Measurements from ENCODE around the gene CLEC2A.

CLEC2A gene

GRCh38 chr12:9872742-9873141, 59.4 kb downstream of the CLEC2A start:
- DNase-seq (ENCODE audit: low read depth) = no peak
- TF ChIP-seq, protein P1, sequence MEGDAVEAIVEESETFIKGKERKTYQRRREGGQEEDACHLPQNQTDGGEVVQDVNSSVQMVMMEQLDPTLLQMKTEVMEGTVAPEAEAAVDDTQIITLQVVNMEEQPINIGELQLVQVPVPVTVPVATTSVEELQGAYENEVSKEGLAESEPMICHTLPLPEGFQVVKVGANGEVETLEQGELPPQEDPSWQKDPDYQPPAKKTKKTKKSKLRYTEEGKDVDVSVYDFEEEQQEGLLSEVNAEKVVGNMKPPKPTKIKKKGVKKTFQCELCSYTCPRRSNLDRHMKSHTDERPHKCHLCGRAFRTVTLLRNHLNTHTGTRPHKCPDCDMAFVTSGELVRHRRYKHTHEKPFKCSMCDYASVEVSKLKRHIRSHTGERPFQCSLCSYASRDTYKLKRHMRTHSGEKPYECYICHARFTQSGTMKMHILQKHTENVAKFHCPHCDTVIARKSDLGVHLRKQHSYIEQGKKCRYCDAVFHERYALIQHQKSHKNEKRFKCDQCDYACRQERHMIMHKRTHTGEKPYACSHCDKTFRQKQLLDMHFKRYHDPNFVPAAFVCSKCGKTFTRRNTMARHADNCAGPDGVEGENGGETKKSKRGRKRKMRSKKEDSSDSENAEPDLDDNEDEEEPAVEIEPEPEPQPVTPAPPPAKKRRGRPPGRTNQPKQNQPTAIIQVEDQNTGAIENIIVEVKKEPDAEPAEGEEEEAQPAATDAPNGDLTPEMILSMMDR (IDR thresholded peaks at IDR 0.05; ENCODE audit: low read depth, low read length, missing control alignments) = no peak

DNA sequence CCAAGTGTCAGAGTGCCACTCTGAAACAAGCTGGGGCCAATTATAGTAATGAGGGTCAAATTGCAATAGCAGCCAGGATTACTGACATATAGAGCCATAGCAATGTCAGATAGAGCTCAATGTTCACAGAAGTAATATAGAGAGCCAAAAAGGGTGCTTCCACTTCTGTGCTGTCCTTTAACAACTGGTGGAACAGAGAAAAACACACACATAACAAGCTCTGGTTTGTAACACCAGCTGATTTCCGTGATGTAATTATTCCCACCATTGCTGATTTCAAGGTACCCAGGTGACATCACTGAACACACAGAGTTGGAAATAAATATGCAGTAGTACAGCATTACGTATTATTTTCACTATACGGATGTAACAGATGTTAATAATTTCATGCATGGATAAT, 60.0 kb downstream of the CLEC2A start:
- TF ChIP-seq, protein P1 (IDR thresholded peaks at IDR 0.05; ENCODE audit: low read depth, low read length, missing control alignments) = no peak
- H3K4me3 ChIP-seq (ENCODE audit: low read depth, low read length) = no peak overlapping the region
- no peak for DNase-seq (ENCODE audit: low read depth)

More at GRCh38 chr12:9872742-9873141, 59.4 kb downstream of the CLEC2A start:
- H3K4me3 ChIP-seq (ENCODE audit: low read depth, low read length) = no peak overlapping the region

GRCh38 chr12:9870286-9870866, 61.8 kb downstream of the CLEC2A start:
- DNase-seq (ENCODE audit: low read depth) = no peak
- TF ChIP-seq, protein P1 (IDR thresholded peaks at IDR 0.05; ENCODE audit: low read depth, low read length, missing control alignments) = no peak
- H3K4me3 ChIP-seq (ENCODE audit: low read depth, low read length) = no peak overlapping the region

DNA sequence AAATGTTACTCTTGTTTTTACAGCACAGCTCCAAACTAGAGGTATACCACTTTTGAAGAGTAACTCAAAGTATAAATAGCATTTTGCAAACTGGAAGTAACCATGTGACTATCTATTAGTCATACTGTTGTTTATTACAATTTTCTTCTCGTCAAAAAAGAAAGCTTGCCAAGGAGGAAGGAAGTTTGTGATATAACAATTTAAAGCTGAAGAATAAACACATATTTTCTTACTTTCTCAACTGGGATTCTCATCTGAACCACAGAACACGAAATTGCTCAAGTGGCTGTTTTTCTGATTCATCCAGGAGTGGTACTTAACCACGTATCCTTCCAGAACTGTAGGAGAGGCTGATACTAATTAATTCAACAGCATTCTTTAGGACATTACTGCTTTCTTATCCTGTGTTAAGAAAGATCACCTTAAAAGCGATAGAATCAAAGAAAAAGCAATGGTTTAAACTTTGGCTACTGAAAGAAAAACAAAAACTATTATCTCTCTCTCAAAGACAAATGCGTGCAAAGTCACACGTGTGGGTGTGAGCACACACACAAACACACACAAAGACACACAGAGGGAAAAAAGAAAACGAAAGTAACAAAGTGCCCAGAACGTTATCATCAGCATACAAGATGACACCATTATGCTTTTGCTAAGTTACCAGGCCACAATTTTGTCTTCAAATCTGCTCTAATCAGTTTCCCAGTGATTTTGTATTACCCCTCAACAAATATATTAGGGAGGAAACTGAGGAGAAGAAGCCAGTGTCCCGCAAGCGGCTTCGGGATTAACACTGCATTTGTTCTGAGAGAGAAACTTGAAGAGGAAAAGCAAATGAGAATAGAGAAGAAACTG, 62.6 kb downstream of the CLEC2A start, which contains the start of gene CLEC2B:
Gene CLEC2B (minus strand): TSS at position 48 of the 855 bp plus-strand sequence.
- DNase-seq (ENCODE audit: low read depth) = peak; percentile 31
- TF ChIP-seq, protein P1 (IDR thresholded peaks at IDR 0.05; ENCODE audit: low read depth, low read length, missing control alignments) = no peak
- peak within 1 kb of the TSS; percentile 61 for H3K4me3 ChIP-seq (ENCODE audit: low read depth, low read length)

DNA sequence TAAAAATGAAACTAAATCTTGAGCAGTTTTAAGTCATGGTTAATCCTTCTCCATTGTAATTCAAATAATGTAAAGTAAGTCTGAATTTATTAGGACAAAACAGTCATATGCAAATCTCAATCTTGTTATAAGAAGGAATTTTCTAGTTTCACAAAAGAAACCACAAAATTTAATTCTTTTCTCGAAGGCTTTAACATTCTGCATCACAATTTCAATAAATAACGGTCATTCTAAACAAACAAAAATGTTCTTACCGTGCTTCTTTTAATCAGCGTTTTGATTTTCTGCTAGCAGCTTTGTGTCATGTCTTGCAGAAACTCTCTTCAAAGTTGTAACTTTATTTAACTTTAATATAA, 63.2 kb downstream of the CLEC2A start:
- peak overlapping the region; percentile 61; the same call in 1 of the 2 replicates for H3K4me3 ChIP-seq (ENCODE audit: low read depth, low read length)
- no peak for DNase-seq (ENCODE audit: low read depth)
- TF ChIP-seq, protein P1 (IDR thresholded peaks at IDR 0.05; ENCODE audit: low read depth, low read length, missing control alignments) = no peak

DNA sequence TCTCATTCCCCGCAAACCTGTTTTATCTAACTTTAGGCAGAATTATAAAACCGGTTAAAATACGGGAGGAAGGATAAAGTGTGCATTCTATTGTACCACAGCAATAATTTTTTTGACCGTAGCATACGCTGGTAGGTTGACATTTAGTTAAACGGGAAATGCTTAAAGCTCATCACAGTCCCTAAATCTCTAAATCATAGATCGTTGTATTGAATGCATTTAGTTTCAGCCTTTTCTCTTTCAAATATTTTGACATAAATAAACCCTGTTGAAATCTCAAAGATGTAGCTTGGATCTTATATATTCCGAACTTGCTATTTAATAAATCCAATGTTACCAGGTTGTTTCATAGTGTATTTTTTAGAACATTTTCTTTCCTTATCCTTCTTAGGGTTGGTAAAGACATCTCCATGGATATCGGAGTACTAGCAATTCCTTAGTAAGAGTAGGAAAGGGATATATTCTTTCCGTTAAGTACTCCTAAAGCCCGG, 63.8 kb downstream of the CLEC2A start:
- DNase-seq (ENCODE audit: low read depth) = no peak
- TF ChIP-seq, protein P1 (IDR thresholded peaks at IDR 0.05; ENCODE audit: low read depth, low read length, missing control alignments) = no peak
- peak overlapping the region; percentile 32; the same call in 1 of the 2 replicates for H3K4me3 ChIP-seq (ENCODE audit: low read depth, low read length)
